ENCODE results near the gene KIF1C. TPM values are rescaled to one million over a fixed set of nuclear protein-coding genes. Genes with fewer than 3 reads are reported as not detected.

KIF1C gene
- polyA plus RNA-seq (2013, experiment 1 of 2) = 39.8 TPM
- 38.7 TPM for polyA plus RNA-seq (2013, experiment 2 of 2)

- Histone ChIP-seq H3K79me1 (replicated peaks; ENCODE audit: low read length, poor library complexity, severe bottlenecking) (peaks cover 22% of the 10 kb centered on the region), H3K36me3 (ENCODE audit: control insufficient read depth in 1 of 2, insufficient read depth in 2 of 2, low read depth in 1 of 2, low read length in 2 of 2) (peaks cover 20 to 28% of the 10 kb centered on the region in 2 experiments), H3K4me2 (ENCODE audit: low read length, poor library complexity, severe bottlenecking) (peak within 1 kb of the TSS; percentile 90), H3K9me3 (ENCODE audit: control insufficient read depth, low read length) (no peaks in the 10 kb centered on the region), H2AFZ (ENCODE audit: low read depth, low read length) (peak within 1 kb of the TSS; percentile 80), H2BK5ac (ENCODE audit: low read depth, low read length, poor library complexity, severe bottlenecking) (peak within 1 kb of the TSS; percentile 92), H2BK12ac (ENCODE audit: low read length in 2 of 2) (peak within 1 kb of the TSS; percentile 38 to 61), H3K14ac (ENCODE audit: low read length in 2 of 2) (peak within 1 kb of the TSS in 1 of 2 experiments; percentile 91), H3K4ac (ENCODE audit: low read depth in 1 of 2, low read length in 2 of 2) (peak within 1 kb of the TSS; percentile 43 to 88), H3K27me3 (ENCODE audit: control insufficient read depth in 1 of 2, insufficient read depth in 1 of 2, low read length in 2 of 2) (no peaks in the 10 kb centered on the region), H3K18ac (ENCODE audit: low read depth in 1 of 2, low read length in 2 of 2) (peak within 1 kb of the TSS; percentile 79 to 86), H4K91ac (ENCODE audit: low read length) (peak within 1 kb of the TSS; percentile 72), H2BK120ac (ENCODE audit: low read depth, low read length) (peak within 1 kb of the TSS; percentile 88), H4K8ac (ENCODE audit: low read length) (peak within 1 kb of the TSS; percentile 78), H3K4me3 (ENCODE audit: insufficient read depth in 1 of 2, low read depth in 1 of 2, low read length in 2 of 2) (peak within 1 kb of the TSS; percentile 88 to 99), H3K23ac (ENCODE audit: low read length in 2 of 2) (peak within 1 kb of the TSS in 1 of 2 experiments; percentile 92), H3K27ac (ENCODE audit: low read length, poor library complexity, severe bottlenecking) (peak within 1 kb of the TSS; percentile 63), H3K4me1 (ENCODE audit: control insufficient read depth, insufficient read depth, low read depth, low read length) (peaks cover 26% of the 10 kb centered on the region), H2AK5ac (ENCODE audit: low read length, severe bottlenecking) (peak within 1 kb of the TSS; percentile 82), H3K9ac (ENCODE audit: low read length) (peak within 1 kb of the TSS; percentile 91), H2BK15ac (ENCODE audit: low read depth, poor library complexity, severe bottlenecking) (peak within 1 kb of the TSS; percentile 56)
- DNase-seq = peak; percentile 89
- WGBS = under 1% methylated on average over 56 of the region's 93 CpGs
These were observed at the start of gene KIF1C, which contains the start of gene INCA1 for GRCh38 chr17:4997302-4998026. Gene KIF1C, plus strand, starts transcription at chr17:4997950. Its CDS starts 2,297 bp downstream, at chr17:5000247. Gene INCA1, minus strand, starts transcription at chr17:4997522. Its CDS starts 3,085 bp downstream, at chr17:4994437.

GRCh38 chr17:4948166-4948930 is 49.4 kb upstream of the KIF1C start, which contains the start of gene PFN1:
Gene PFN1, minus strand, starts transcription at chr17:4948530. Its CDS starts 136 bp downstream, at chr17:4948394.
- Histone ChIP-seq H3K4me3 (ENCODE audit: insufficient read depth in 1 of 2, low read depth in 1 of 2, low read length in 2 of 2) (peak within 1 kb of the TSS; percentile 95 to 100), H3K79me1 (replicated peaks; ENCODE audit: low read length, poor library complexity, severe bottlenecking) (peaks cover 9% of the 10 kb centered on the region), H3K9me3 (ENCODE audit: control insufficient read depth, low read length) (no peaks in the 10 kb centered on the region), H3K14ac (ENCODE audit: low read length in 2 of 2) (peak within 1 kb of the TSS; percentile 50 to 100), H2BK12ac (ENCODE audit: low read length in 2 of 2) (peak within 1 kb of the TSS; percentile 87), H3K36me3 (ENCODE audit: control insufficient read depth in 1 of 2, insufficient read depth in 2 of 2, low read depth in 1 of 2, low read length in 2 of 2) (peaks cover 29 to 35% of the 10 kb centered on the region in 2 experiments), H2AK5ac (ENCODE audit: low read length, severe bottlenecking) (peak within 1 kb of the TSS; percentile 99), H3K9ac (ENCODE audit: low read length) (peak within 1 kb of the TSS; percentile 97), H3K18ac (ENCODE audit: low read depth in 1 of 2, low read length in 2 of 2) (peak within 1 kb of the TSS; percentile 100), H3K4ac (ENCODE audit: low read depth in 1 of 2, low read length in 2 of 2) (peak within 1 kb of the TSS; percentile 99 to 100), H4K8ac (ENCODE audit: low read length) (peak within 1 kb of the TSS; percentile 96), H3K27ac (ENCODE audit: low read length, poor library complexity, severe bottlenecking) (peak within 1 kb of the TSS; percentile 100), H2BK5ac (ENCODE audit: low read depth, low read length, poor library complexity, severe bottlenecking) (peak within 1 kb of the TSS; percentile 99), H3K4me2 (ENCODE audit: low read length, poor library complexity, severe bottlenecking) (peak within 1 kb of the TSS; percentile 93), H2AFZ (ENCODE audit: low read depth, low read length) (peak within 1 kb of the TSS; percentile 36), H2BK120ac (ENCODE audit: low read depth, low read length) (peak within 1 kb of the TSS; percentile 93), H2BK15ac (ENCODE audit: low read depth, poor library complexity, severe bottlenecking) (peak within 1 kb of the TSS; percentile 92), H3K4me1 (ENCODE audit: control insufficient read depth, insufficient read depth, low read depth, low read length) (peaks cover 44% of the 10 kb centered on the region), H4K91ac (ENCODE audit: low read length) (peak within 1 kb of the TSS; percentile 100), H3K23ac (ENCODE audit: low read length in 2 of 2) (peak within 1 kb of the TSS in 1 of 2 experiments; percentile 98), H3K27me3 (ENCODE audit: control insufficient read depth in 1 of 2, insufficient read depth in 1 of 2, low read length in 2 of 2) (no peaks in the 10 kb centered on the region)
- DNase-seq = peak; percentile 96
- 0% methylated on average over 33 of the region's 59 CpGs for WGBS

- H2BK12ac ChIP-seq (ENCODE audit: low read length in 2 of 2) = peak overlapping the region in 1 of 2 experiments; percentile 45
- peak overlapping the region; percentile 36 for H2AFZ ChIP-seq (ENCODE audit: low read depth, low read length)
- peak overlapping the region; percentile 100 for H3K27ac ChIP-seq (ENCODE audit: low read length, poor library complexity, severe bottlenecking)
- peak overlapping the region; percentile 92 for H2BK15ac ChIP-seq (ENCODE audit: low read depth, poor library complexity, severe bottlenecking)
- H2BK120ac ChIP-seq (ENCODE audit: low read depth, low read length) = peak overlapping the region; percentile 89
- H4K8ac ChIP-seq (ENCODE audit: low read length) = peak overlapping the region; percentile 67
- under 1% methylated on average over 35 of the region's 40 CpGs for WGBS
- peaks cover 9% of the 10 kb centered on the region for H3K79me1 ChIP-seq (replicated peaks; ENCODE audit: low read length, poor library complexity, severe bottlenecking)
- peak overlapping the region; percentile 92 for H2AK5ac ChIP-seq (ENCODE audit: low read length, severe bottlenecking)
- peak; percentile 94 for DNase-seq
- H3K27me3 ChIP-seq (ENCODE audit: control insufficient read depth in 1 of 2, insufficient read depth in 1 of 2, low read length in 2 of 2) = no peaks in the 10 kb centered on the region
- peak overlapping the region in 1 of 2 experiments; percentile 22 for H3K14ac ChIP-seq (ENCODE audit: low read length in 2 of 2)
- H4K91ac ChIP-seq (ENCODE audit: low read length) = peak overlapping the region; percentile 36
- H3K4me2 ChIP-seq (ENCODE audit: low read length, poor library complexity, severe bottlenecking) = peak overlapping the region; percentile 93
- no peak overlapping the region for H3K23ac ChIP-seq (ENCODE audit: low read length in 2 of 2)
- peaks cover 25 to 29% of the 10 kb centered on the region in 2 experiments for H3K36me3 ChIP-seq (ENCODE audit: control insufficient read depth in 1 of 2, insufficient read depth in 2 of 2, low read depth in 1 of 2, low read length in 2 of 2)
- H3K9ac ChIP-seq (ENCODE audit: low read length) = peak overlapping the region; percentile 86
- no peaks in the 10 kb centered on the region for H3K9me3 ChIP-seq (ENCODE audit: control insufficient read depth, low read length)
- peak overlapping the region; percentile 94 for H2BK5ac ChIP-seq (ENCODE audit: low read depth, low read length, poor library complexity, severe bottlenecking)
- H3K18ac ChIP-seq (ENCODE audit: low read depth in 1 of 2, low read length in 2 of 2) = peak overlapping the region; percentile 81 to 96
- H3K4me1 ChIP-seq (ENCODE audit: control insufficient read depth, insufficient read depth, low read depth, low read length) = peaks cover 49% of the 10 kb centered on the region
- peak overlapping the region; percentile 58 to 95 for H3K4me3 ChIP-seq (ENCODE audit: insufficient read depth in 1 of 2, low read depth in 1 of 2, low read length in 2 of 2)
- H3K4ac ChIP-seq (ENCODE audit: low read depth in 1 of 2, low read length in 2 of 2) = peak overlapping the region; percentile 76 to 98
These were observed 48.8 kb upstream of the KIF1C start for GRCh38 chr17:4948931-4949320.

All from mesenchymal stem cell (in vitro differentiated cells and primary cell).